HepG2 (cell line): ENCODE results near the gene CHD9.

Experiments
- TAF1 ChIP-seq: sonication (generic); formaldehyde crosslinking; IDR thresholded peaks from 2 replicates; pipeline ENCODE4 v1.4.0; 2020; ENCODE audit warnings: missing genetic modification reagents
- ZNF317 ChIP-seq: sonication (generic); formaldehyde crosslinking; IDR thresholded peaks from 2 replicates; pipeline ENCODE4 v1.5.0; 2020; ENCODE audit warnings: mild to moderate bottlenecking, missing genetic modification reagents
- TF ChIP-seq, protein P1 (sequence below): sonication (generic); formaldehyde crosslinking; IDR thresholded peaks from 2 replicates; pipeline ENCODE4 v1.4.0; 2020; ENCODE audit warnings: missing genetic modification reagents

DNA sequence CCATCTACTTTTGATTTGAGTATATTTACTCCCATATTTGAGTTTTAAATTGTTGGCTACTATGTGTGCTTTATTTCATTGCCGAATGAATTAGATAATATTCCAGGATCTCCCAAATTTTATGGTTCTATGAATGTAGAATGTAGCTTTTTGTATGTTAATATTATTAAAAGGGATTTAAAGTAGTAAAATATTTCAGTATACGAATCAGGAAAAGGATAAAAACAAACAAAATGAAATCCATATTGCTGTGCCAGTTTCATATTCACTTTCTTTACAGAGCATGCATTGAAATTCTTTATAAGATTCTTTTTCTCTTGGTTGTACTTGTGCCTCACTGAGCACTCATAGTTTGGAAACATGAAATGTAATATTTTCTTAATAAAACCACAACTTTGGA is 155.1 kb downstream of the CHD9 start:
- TF ChIP-seq, protein P1, sequence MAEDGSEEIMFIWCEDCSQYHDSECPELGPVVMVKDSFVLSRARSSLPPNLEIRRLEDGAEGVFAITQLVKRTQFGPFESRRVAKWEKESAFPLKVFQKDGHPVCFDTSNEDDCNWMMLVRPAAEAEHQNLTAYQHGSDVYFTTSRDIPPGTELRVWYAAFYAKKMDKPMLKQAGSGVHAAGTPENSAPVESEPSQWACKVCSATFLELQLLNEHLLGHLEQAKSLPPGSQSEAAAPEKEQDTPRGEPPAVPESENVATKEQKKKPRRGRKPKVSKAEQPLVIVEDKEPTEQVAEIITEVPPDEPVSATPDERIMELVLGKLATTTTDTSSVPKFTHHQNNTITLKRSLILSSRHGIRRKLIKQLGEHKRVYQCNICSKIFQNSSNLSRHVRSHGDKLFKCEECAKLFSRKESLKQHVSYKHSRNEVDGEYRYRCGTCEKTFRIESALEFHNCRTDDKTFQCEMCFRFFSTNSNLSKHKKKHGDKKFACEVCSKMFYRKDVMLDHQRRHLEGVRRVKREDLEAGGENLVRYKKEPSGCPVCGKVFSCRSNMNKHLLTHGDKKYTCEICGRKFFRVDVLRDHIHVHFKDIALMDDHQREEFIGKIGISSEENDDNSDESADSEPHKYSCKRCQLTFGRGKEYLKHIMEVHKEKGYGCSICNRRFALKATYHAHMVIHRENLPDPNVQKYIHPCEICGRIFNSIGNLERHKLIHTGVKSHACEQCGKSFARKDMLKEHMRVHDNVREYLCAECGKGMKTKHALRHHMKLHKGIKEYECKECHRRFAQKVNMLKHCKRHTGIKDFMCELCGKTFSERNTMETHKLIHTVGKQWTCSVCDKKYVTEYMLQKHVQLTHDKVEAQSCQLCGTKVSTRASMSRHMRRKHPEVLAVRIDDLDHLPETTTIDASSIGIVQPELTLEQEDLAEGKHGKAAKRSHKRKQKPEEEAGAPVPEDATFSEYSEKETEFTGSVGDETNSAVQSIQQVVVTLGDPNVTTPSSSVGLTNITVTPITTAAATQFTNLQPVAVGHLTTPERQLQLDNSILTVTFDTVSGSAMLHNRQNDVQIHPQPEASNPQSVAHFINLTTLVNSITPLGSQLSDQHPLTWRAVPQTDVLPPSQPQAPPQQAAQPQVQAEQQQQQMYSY (CRISPR knock-in tag), result no peak
- TF ChIP-seq TAF1 (CRISPR knock-in tag), result no peak
- no peak for TF ChIP-seq ZNF317 (CRISPR knock-in tag)
